Right lobe of liver (tissue), 4 donors: ENCODE measurements around the gene ENO1.

Experiments
- POLR2A ChIP-seq: fragments of 450-650 bp; IDR thresholded peaks from one replicate; pipeline ENCODE4 v1.6.1; 2017; ENCODE audit warnings: antibody characterized with exemption, mild to moderate bottlenecking
- TF ChIP-seq, protein P1 (sequence below), 4 donors: fragments of 200-600 bp in 3 of 4; fragments of 450-650 bp in 1 of 4; IDR thresholded peaks; one replicate each; pipeline versions ENCODE4 v1.5.1 to v1.8.0; 2016 to 2022; ENCODE audit warnings: antibody characterized with exemption in 4 of 4, mild to moderate bottlenecking in 2 of 4
- donor health status: DM: no; HTN: no; CAD: no.
- donor health status: DM: no; HTN: no; CAD: no.
- donor health status: DM: no; HTN: yes; CAD: no.

DNA sequence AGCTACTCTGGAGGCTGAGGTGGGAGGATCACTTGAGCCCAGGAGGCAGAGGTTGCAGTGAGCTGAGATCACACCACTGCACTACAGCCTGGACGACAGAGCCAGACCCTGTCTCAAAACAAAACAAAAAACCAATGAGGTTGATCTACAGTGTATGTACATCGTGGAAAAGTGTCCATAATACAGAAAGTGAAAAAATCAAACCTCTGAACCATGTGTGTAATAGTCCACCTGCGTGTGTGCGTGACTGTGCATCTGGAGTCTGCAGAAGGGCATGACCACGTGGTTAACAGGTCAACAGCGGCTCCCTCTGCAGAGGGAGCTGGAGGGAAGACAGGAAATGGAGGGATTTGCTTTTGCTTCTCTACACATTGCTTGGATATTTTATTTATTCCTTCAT, 32.4 kb upstream of the ENO1 start:
- TF ChIP-seq, protein P1, sequence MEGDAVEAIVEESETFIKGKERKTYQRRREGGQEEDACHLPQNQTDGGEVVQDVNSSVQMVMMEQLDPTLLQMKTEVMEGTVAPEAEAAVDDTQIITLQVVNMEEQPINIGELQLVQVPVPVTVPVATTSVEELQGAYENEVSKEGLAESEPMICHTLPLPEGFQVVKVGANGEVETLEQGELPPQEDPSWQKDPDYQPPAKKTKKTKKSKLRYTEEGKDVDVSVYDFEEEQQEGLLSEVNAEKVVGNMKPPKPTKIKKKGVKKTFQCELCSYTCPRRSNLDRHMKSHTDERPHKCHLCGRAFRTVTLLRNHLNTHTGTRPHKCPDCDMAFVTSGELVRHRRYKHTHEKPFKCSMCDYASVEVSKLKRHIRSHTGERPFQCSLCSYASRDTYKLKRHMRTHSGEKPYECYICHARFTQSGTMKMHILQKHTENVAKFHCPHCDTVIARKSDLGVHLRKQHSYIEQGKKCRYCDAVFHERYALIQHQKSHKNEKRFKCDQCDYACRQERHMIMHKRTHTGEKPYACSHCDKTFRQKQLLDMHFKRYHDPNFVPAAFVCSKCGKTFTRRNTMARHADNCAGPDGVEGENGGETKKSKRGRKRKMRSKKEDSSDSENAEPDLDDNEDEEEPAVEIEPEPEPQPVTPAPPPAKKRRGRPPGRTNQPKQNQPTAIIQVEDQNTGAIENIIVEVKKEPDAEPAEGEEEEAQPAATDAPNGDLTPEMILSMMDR (IDR thresholded peaks at IDR 0.05): no peak
- no peak for TF ChIP-seq POLR2A
